Measurements from ENCODE around the gene TBX1.
A peak's percentile ranks its signal among the peaks of the same experiment; 100 is the strongest.
"Not testable (repeated sequence)": the region's sequence is repeated elsewhere in the genome, so short reads cannot be mapped to it uniquely, and the experiment has no call there.

TBX1 gene

GRCh38 chr22:19723232-19723982 is 37.2 kb upstream of the TBX1 start, which contains the start of gene GP1BB:
Gene GP1BB (plus strand): TSS chr22:19723539. CDS start chr22:19723570, 31 bp downstream.
- DNase-seq = no peak

- no peak for DNase-seq
Observed at GRCh38 chr22:19723983-19724827, 36.4 kb upstream of the TBX1 start.

- DNase-seq = no peak
Observed at GRCh38 chr22:19724927-19725661, 35.5 kb upstream of the TBX1 start.

- not testable (repeated sequence) for DNase-seq
Observed at GRCh38 chr22:19726064-19726788, 34.4 kb upstream of the TBX1 start.

- no peak for DNase-seq
Observed at GRCh38 chr22:19727310-19728150, 33.0 kb upstream of the TBX1 start.

GRCh38 chr22:19728271-19728670 is 32.3 kb upstream of the TBX1 start:
- no peak for DNase-seq

GRCh38 chr22:19728836-19729235 is 31.7 kb upstream of the TBX1 start:
- DNase-seq = no peak

GRCh38 chr22:19729507-19729906 is 31.1 kb upstream of the TBX1 start:
- DNase-seq = no peak

GRCh38 chr22:19730198-19730597 is 30.4 kb upstream of the TBX1 start:
- DNase-seq = no peak

GRCh38 chr22:19730655-19731360 is 29.8 kb upstream of the TBX1 start:
- peak; percentile 71 for DNase-seq

GRCh38 chr22:19731361-19732135 is 29.0 kb upstream of the TBX1 start:
- DNase-seq = no peak

- DNase-seq = no peak
Observed at GRCh38 chr22:19732403-19733113, 28.0 kb upstream of the TBX1 start.

GRCh38 chr22:19733755-19734154 is 26.8 kb upstream of the TBX1 start:
- DNase-seq = no peak

GRCh38 chr22:19734163-19734562 is 26.4 kb upstream of the TBX1 start:
- no peak for DNase-seq

GRCh38 chr22:19734837-19735382 is 25.7 kb upstream of the TBX1 start:
- DNase-seq = no peak

- no peak for DNase-seq
Observed at GRCh38 chr22:19735665-19736510, 24.7 kb upstream of the TBX1 start.

GRCh38 chr22:19737846-19738663 is 22.5 kb upstream of the TBX1 start:
- no peak for DNase-seq
